Stimulated activated CD4-positive, alpha-beta T cell treated with anti-CD3 and anti-CD28 coated beads, TNF-alpha, amount 100 ng/mL, for 24 hours (primary cell): ENCODE results near the gene MRPS2.
"Not testable (repeated sequence)": the region's sequence is repeated elsewhere in the genome, so short reads cannot be mapped to it uniquely, and the experiment has no call there.

ENCODE experiments used
- DNase-seq, 3 experiments: peaks; one replicate each; pipeline ENCODE4 v3.0.0-alpha.2; 2020; ENCODE audit warnings: low read depth in 3 of 3

MRPS2 gene

GRCh38 chr9:135531096-135531495 lies 30.6 kb downstream of the MRPS2 start:
- DNase-seq = no peak

GRCh38 chr9:135533113-135533512 lies 32.6 kb downstream of the MRPS2 start:
- DNase-seq = no peak

GRCh38 chr9:135533674-135534073 lies 33.2 kb downstream of the MRPS2 start:
- DNase-seq = no peak

- DNase-seq = not testable (repeated sequence)
Observed at GRCh38 chr9:135534192-135534711, 33.8 kb downstream of the MRPS2 start.

GRCh38 chr9:135534826-135535225 lies 34.3 kb downstream of the MRPS2 start:
- DNase-seq = not testable (repeated sequence)

GRCh38 chr9:135535631-135536030 lies 35.1 kb downstream of the MRPS2 start:
- DNase-seq = not testable (repeated sequence)

GRCh38 chr9:135536216-135536615 lies 35.7 kb downstream of the MRPS2 start:
- DNase-seq = no peak

- DNase-seq = not testable (repeated sequence)
Observed at GRCh38 chr9:135543262-135543894, 42.9 kb downstream of the MRPS2 start.

- DNase-seq = no peak
Observed at GRCh38 chr9:135544981-135545635, 44.6 kb downstream of the MRPS2 start.

GRCh38 chr9:135545646-135546176 lies 45.2 kb downstream of the MRPS2 start, which contains the start of gene OBP2A:
TSS of gene OBP2A (plus strand) at chr9:135546126. CDS start at chr9:135546181, 55 bp downstream.
- not testable (repeated sequence) for DNase-seq

- not testable (repeated sequence) for DNase-seq
Observed at GRCh38 chr9:135546792-135547617, 46.5 kb downstream of the MRPS2 start.

GRCh38 chr9:135547756-135548736 lies 47.6 kb downstream of the MRPS2 start:
- no peak for DNase-seq

- not testable (repeated sequence) for DNase-seq
Observed at GRCh38 chr9:135549478-135550343, 49.2 kb downstream of the MRPS2 start.

GRCh38 chr9:135550344-135550918 lies 49.9 kb downstream of the MRPS2 start:
- DNase-seq = no peak

GRCh38 chr9:135551031-135551430 lies 50.5 kb downstream of the MRPS2 start:
- no peak for DNase-seq

- no peak for DNase-seq
Observed at GRCh38 chr9:135551456-135551855, 51.0 kb downstream of the MRPS2 start.

GRCh38 chr9:135552021-135552697 lies 51.7 kb downstream of the MRPS2 start:
- no peak for DNase-seq

GRCh38 chr9:135552698-135553171 lies 52.3 kb downstream of the MRPS2 start:
- DNase-seq = no peak
